Measurements from ENCODE around the gene GABRG2.

The GABRG2 gene

GRCh38 chr5:162163663-162164062, 96.1 kb downstream of the GABRG2 start:
- no peak for TF ChIP-seq Cebpa-rat (IDR thresholded peaks at IDR 0.05)
- Histone ChIP-seq H3K4me1 (peaks cover 0 to 6% (median 0%) of the 10 kb centered on the region in 10 experiments; a peak in 4 of 20 replicates), H4K20me1 (no peaks in the 10 kb centered on the region), H3K9ac (no peak overlapping the region), H3K4me2 (no peak overlapping the region), H3K4me3 (no peak overlapping the region), H3K27ac (no peak overlapping the region), H3K27me3 (no peaks in the 10 kb centered on the region), H3K36me3 (no peaks in the 10 kb centered on the region), H3K9me3 (replicated peaks in 1 of 11) (peaks cover 30 to 42% (median 34%) of the 10 kb centered on the region in 11 experiments)

- no peaks in the 10 kb centered on the region for H4K20me1 ChIP-seq
- no peak overlapping the region for H3K9ac ChIP-seq
- H3K4me2 ChIP-seq: peak overlapping the region in 3 of 11 experiments; percentile 18 to 42 (median 30); a peak in 2 of 22 replicates
- H3K4me1 ChIP-seq: peaks cover 0 to 6% (median 0%) of the 10 kb centered on the region in 10 experiments; a peak in 5 of 20 replicates
- no peak overlapping the region for H3K4me3 ChIP-seq
- TF ChIP-seq Cebpa-rat (IDR thresholded peaks at IDR 0.05): no peak
- H3K9me3 ChIP-seq (replicated peaks in 1 of 11): no peaks in the 10 kb centered on the region
- H3K27ac ChIP-seq: no peak overlapping the region
- H3K36me3 ChIP-seq: no peaks in the 10 kb centered on the region
- H3K27me3 ChIP-seq: no peaks in the 10 kb centered on the region
Measured at GRCh38 chr5:162174358-162174974, 106.9 kb downstream of the GABRG2 start.

GRCh38 chr5:162187371-162187770, 119.8 kb downstream of the GABRG2 start:
- H3K4me3 ChIP-seq: no peak overlapping the region
- H3K36me3 ChIP-seq: no peaks in the 10 kb centered on the region
- no peak overlapping the region for H3K4me2 ChIP-seq
- TF ChIP-seq Cebpa-rat (IDR thresholded peaks at IDR 0.05): no peak
- H3K4me1 ChIP-seq: no peaks in the 10 kb centered on the region
- no peak overlapping the region for H3K9ac ChIP-seq
- H3K27me3 ChIP-seq: no peaks in the 10 kb centered on the region
- H3K9me3 ChIP-seq (replicated peaks in 1 of 11): peaks cover 0 to 14% (median 8%) of the 10 kb centered on the region in 11 experiments; a peak in 8 of 22 replicates
- no peaks in the 10 kb centered on the region for H4K20me1 ChIP-seq
- no peak overlapping the region for H3K27ac ChIP-seq

DNA sequence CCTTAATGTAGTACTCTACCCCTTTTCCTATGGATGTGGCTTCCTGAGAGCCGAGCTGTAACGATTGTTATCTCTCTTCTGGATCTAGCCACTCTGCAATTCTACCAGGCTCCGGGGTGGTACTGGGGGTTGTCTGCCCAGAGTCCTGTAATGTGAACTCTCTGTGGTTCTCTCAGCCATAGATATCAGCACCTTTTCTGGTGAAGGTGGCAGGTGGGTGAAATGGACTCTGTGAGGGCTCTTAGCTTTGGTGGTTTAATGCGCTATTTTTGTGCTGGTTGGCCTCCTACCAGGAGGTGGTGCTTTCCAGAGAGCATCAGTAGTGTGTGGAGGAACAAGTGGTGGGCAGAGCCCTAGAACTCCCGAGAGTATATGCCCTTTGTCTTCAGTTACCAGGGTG, 122.1 kb downstream of the GABRG2 start:
- no peak for TF ChIP-seq Cebpa-rat (IDR thresholded peaks at IDR 0.05)
- Histone ChIP-seq H4K20me1 (no peaks in the 10 kb centered on the region), H3K4me3 (no peak overlapping the region), H3K4me2 (no peak overlapping the region), H3K4me1 (no peaks in the 10 kb centered on the region), H3K27me3 (no peaks in the 10 kb centered on the region), H3K27ac (no peak overlapping the region), H3K9ac (no peak overlapping the region), H3K36me3 (no peaks in the 10 kb centered on the region), H3K9me3 (replicated peaks in 1 of 11) (peaks cover 0 to 14% (median 8%) of the 10 kb centered on the region in 11 experiments; a peak in 7 of 22 replicates)

- Histone ChIP-seq H3K9me3 (replicated peaks in 1 of 11) (peaks cover 0 to 14% (median 8%) of the 10 kb centered on the region in 11 experiments; a peak in 7 of 22 replicates), H3K4me2 (no peak overlapping the region), H3K27ac (no peak overlapping the region), H3K36me3 (no peaks in the 10 kb centered on the region), H3K4me3 (no peak overlapping the region), H3K27me3 (no peaks in the 10 kb centered on the region), H3K9ac (no peak overlapping the region), H3K4me1 (no peaks in the 10 kb centered on the region), H4K20me1 (no peaks in the 10 kb centered on the region)
- TF ChIP-seq Cebpa-rat (IDR thresholded peaks at IDR 0.05): no peak
Measured at GRCh38 chr5:162193012-162193411, 125.4 kb downstream of the GABRG2 start.

DNA sequence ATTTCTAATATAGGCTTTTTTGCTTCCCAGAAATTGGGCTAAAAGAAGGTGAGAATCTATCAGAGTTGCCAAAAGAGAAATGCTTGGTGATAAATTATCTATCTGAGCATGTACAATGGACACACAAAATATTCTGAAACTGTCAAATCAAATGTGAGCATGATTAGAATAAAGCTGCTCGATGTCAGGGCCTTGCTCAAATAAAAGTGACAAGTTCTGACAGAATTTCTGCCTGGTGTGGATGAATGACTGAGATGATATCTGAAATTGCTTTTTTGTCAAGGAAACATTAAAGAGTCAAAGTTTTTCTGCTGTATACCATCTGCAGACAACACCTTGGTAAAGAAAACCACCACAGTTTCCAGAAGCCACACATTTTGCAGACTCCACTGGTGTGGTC, 128.8 kb downstream of the GABRG2 start:
- no peak for TF ChIP-seq Cebpa-rat (IDR thresholded peaks at IDR 0.05)
- no peaks in the 10 kb centered on the region for H3K36me3 ChIP-seq

GRCh38 chr5:162202285-162202880, 134.8 kb downstream of the GABRG2 start:
- Histone ChIP-seq H3K4me2 (peak overlapping the region in 6 of 11 experiments; percentile 38 to 53 (median 41); a peak in 12 of 22 replicates), H3K4me1 (peaks cover 0 to 14% (median 10%) of the 10 kb centered on the region in 10 experiments; a peak in 12 of 20 replicates), H3K4me3 (no peak overlapping the region), H3K27me3 (peaks cover 0 to 2% (median 0%) of the 10 kb centered on the region in 11 experiments; a peak in 3 of 22 replicates), H3K36me3 (no peaks in the 10 kb centered on the region), H3K9ac (no peak overlapping the region), H3K9me3 (replicated peaks in 1 of 11) (peaks cover 0 to 17% (median 10%) of the 10 kb centered on the region in 11 experiments; a peak in 12 of 22 replicates), H3K27ac (no peak overlapping the region), H4K20me1 (no peaks in the 10 kb centered on the region)
- no peak for TF ChIP-seq Cebpa-rat (IDR thresholded peaks at IDR 0.05)

More for the DNA sequence above, 128.8 kb downstream of the GABRG2 start:
- H3K9me3 ChIP-seq (replicated peaks in 1 of 11): no peaks in the 10 kb centered on the region
- no peak overlapping the region for H3K4me3 ChIP-seq
- no peaks in the 10 kb centered on the region for H3K4me1 ChIP-seq
- no peak overlapping the region for H3K27ac ChIP-seq
- no peak overlapping the region for H3K9ac ChIP-seq
- no peak overlapping the region for H3K4me2 ChIP-seq
- H3K27me3 ChIP-seq: no peaks in the 10 kb centered on the region
- no peaks in the 10 kb centered on the region for H4K20me1 ChIP-seq

Measured in BLaER1 treated with 17β-estradiol and CSF1 and Interleukin-3, amounts not matched to agents 10 nM and 100 nM (cell line).